AG04450 (cell line): ENCODE results near the gene SIGLEC10. TPM values are rescaled to one million over a fixed set of nuclear protein-coding genes. Genes with fewer than 3 reads are reported as not detected.

Experiments
- CTCF ChIA-PET: fragments of 300-600, 350-600 bp; formaldehyde crosslinking; extraction: SDS; loops from one replicate; lab custom pipeline; 2022; ENCODE audit warnings: antibody characterized with exemption, inconsistent platforms; lab: Charles Lee
- POLR2A ChIA-PET: fragments of 350-600 bp; formaldehyde crosslinking; extraction: SDS; loops from one replicate; lab custom pipeline; 2021; ENCODE audit warnings: antibody characterized with exemption, inconsistent platforms; lab: Yijun Ruan, JAX
- DNase-seq: peaks from one replicate; pipeline ENCODE4 v3.0.0-alpha.2; 2011; ENCODE audit warnings: low read depth, low spot score
- H3K27ac ChIP-seq: one replicate; pipeline ENCODE4 v1.5.1; 2012; ENCODE audit warnings: low read depth, low read length, control low read depth
- H3K27me3 ChIP-seq: one replicate; pipeline ENCODE4 v1.6.0; 2012; ENCODE audit warnings: low read length; ENCODE audit not compliant: control insufficient read depth, insufficient read depth
- H3K4me3 ChIP-seq: 2 replicates; pipeline ENCODE4 v1.5.1; 2011; ENCODE audit warnings: mild to moderate bottlenecking, low read depth, low read length, control low read depth
- H3K9me3 ChIP-seq: 2 replicates; pipeline ENCODE4 v1.5.1; 2012; ENCODE audit warnings: low read length; ENCODE audit not compliant: control insufficient read depth, insufficient read depth
- CTCF ChIP-seq: IDR thresholded peaks from 2 replicates; pipeline ENCODE4 v1.5.1; 2011; ENCODE audit warnings: low read depth, low read length, control low read depth, inconsistent platforms
- polyA plus RNA-seq: library from polyadenylated mRNA; depleted of rRNA; stranded (reverse); fragments of >200 nt; gene quantifications from 2 replicates; pipeline ENCODE4 v1.2.3, GENCODE V29; 2011

SIGLEC10 gene
- polyA plus RNA-seq, 1 experiment, result not detected

DNA sequence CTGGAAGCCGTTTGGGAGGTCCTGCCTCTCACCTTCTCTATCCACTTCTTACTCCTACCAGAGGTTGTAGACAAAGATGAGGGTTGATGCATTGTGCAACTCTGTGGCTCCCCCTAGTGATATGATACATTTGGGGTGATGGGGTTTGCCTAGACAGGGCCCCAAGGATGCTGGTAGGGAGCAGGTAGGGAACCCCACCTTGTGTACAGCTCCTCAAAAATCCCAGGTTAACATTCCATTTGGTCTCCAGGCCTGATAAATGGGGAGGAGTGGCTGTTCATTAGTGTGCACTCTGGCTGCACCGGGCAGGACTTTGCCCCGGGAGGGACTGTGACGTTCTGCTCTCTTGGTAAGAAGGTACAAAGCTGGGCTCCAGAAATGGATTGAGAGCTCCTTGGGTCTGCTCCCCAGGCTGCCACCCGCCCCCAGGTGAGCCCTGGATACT lies 21.6 kb upstream of the SIGLEC10 start:
- DNase-seq, result no peak
- peak; percentile 31; the same call in 1 of the 2 replicates for TF ChIP-seq CTCF
- Histone ChIP-seq H3K27ac (no peak overlapping the region), H3K4me3 (no peak overlapping the region), H3K9me3 (no peaks in the 10 kb centered on the region; the same call in 1 of the 2 replicates), H3K27me3 (no peaks in the 10 kb centered on the region)
- POLR2A ChIA-PET, result no interaction called here
- CTCF ChIA-PET, result interaction anchor here (1.8 kb wide), 1 partner anchor 17 kb away, joined by 6 read pairs; no protein-coding TSS in a partner anchor

GRCh38 chr19:51434456-51434855 lies 17.0 kb upstream of the SIGLEC10 start:
- CTCF ChIA-PET, result no interaction called here
- Histone ChIP-seq H3K9me3 (no peaks in the 10 kb centered on the region; the same call in 1 of the 2 replicates), H3K4me3 (no peak overlapping the region), H3K27me3 (no peaks in the 10 kb centered on the region), H3K27ac (no peak overlapping the region)
- POLR2A ChIA-PET, result no interaction called here
- no peak for DNase-seq
- TF ChIP-seq CTCF, result no peak

DNA sequence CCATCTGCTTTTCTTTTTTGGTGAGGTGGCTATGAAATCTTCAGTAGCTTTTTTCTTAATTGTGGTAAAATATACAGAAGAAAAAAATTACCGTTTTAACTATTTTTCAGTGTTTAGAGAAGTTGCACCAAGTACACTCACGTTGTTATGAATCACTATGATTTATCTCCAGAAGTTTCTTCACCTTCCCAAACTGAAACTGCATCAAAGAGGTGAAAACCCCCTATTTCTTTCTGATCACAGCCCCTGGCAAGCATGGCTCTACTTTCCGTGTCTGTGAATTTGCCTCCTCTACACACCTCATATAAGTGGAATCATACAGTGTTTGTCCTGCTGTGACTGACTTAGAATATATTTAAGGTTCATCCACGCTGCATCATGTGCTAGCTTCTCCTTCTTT lies 15.6 kb upstream of the SIGLEC10 start:
- no peak for DNase-seq
- no peak overlapping the region for H3K27ac ChIP-seq
- no peaks in the 10 kb centered on the region for H3K27me3 ChIP-seq
- CTCF ChIA-PET, result interaction anchor here (0.6 to 0.7 kb wide), 4 partner anchors 19 to 486 kb away, joined by 3 to 5 read pairs (median 4); no protein-coding TSS in a partner anchor
- no peak overlapping the region for H3K4me3 ChIP-seq
- H3K9me3 ChIP-seq, result no peaks in the 10 kb centered on the region
- POLR2A ChIA-PET, result no interaction called here
- TF ChIP-seq CTCF, result no peak

GRCh38 chr19:51431124-51431523 lies 13.7 kb upstream of the SIGLEC10 start:
- TF ChIP-seq CTCF, result no peak
- Histone ChIP-seq H3K27me3 (no peaks in the 10 kb centered on the region), H3K9me3 (no peaks in the 10 kb centered on the region; the same call in 1 of the 2 replicates), H3K4me3 (no peak overlapping the region), H3K27ac (no peak overlapping the region)
- CTCF ChIA-PET, result no interaction called here
- no peak for DNase-seq
- POLR2A ChIA-PET, result no interaction called here

GRCh38 chr19:51430221-51430620 lies 12.8 kb upstream of the SIGLEC10 start:
- ChIA-PET CTCF (no interaction called here), POLR2A (no interaction called here)
- Histone ChIP-seq H3K9me3 (no peaks in the 10 kb centered on the region; the same call in 1 of the 2 replicates), H3K4me3 (no peak overlapping the region), H3K27ac (no peak overlapping the region), H3K27me3 (no peaks in the 10 kb centered on the region)
- no peak for TF ChIP-seq CTCF
- DNase-seq, result no peak
